Calu3 (cell line): ENCODE results near the gene PPP1R17. TPM values are rescaled to one million over a fixed set of nuclear protein-coding genes. Genes with fewer than 3 reads are reported as not detected.
A peak's percentile ranks its signal among the peaks of the same experiment; 100 is the strongest.

ENCODE experiments used
- BruUV-seq: library from RNA; stranded (reverse); fragments of 400-500 nt; replicated peaks from 2 replicates; lab custom pipeline; 2021; lab: Mats Ljungman, UMichigan
- CTCF ChIA-PET: fragments of 300-600 bp; sonication (Branson Sonifier 250); formaldehyde crosslinking; loops from one replicate; lab custom pipeline; 2022; ENCODE audit warnings: antibody characterized with exemption; lab: Charles Lee
- DNase-seq: peaks from one replicate; pipeline ENCODE4 v3.0.0; 2022
- H3K27ac Mint-ChIP-seq: one replicate; pipeline ENCODE4 v1.8.0; 2022; ENCODE audit warnings: mixed read lengths; ENCODE audit not compliant: unreplicated experiment
- H3K27me3 Mint-ChIP-seq: one replicate; pipeline ENCODE4 v1.8.0; 2022; ENCODE audit warnings: mixed read lengths; ENCODE audit not compliant: unreplicated experiment
- H3K36me3 Mint-ChIP-seq: one replicate; pipeline ENCODE4 v1.8.0; 2022; ENCODE audit warnings: mild to moderate bottlenecking, moderate library complexity, mixed read lengths; ENCODE audit not compliant: insufficient read depth, unreplicated experiment
- H3K4me1 Mint-ChIP-seq: one replicate; pipeline ENCODE4 v1.8.0; 2022; ENCODE audit warnings: mild to moderate bottlenecking, low read depth, mixed read lengths; ENCODE audit not compliant: unreplicated experiment
- H3K4me3 Mint-ChIP-seq: one replicate; pipeline ENCODE4 v1.8.0; 2022; ENCODE audit warnings: mild to moderate bottlenecking, low read depth, moderate library complexity, mixed read lengths; ENCODE audit not compliant: unreplicated experiment
- H3K9me3 Mint-ChIP-seq: one replicate; pipeline ENCODE4 v1.8.0; 2022; ENCODE audit warnings: low read depth, mixed read lengths; ENCODE audit not compliant: unreplicated experiment
- intact Hi-C: fragments of 100-400 bp; cut with micrococcal nuclease; formaldehyde crosslinking; loops from one replicate; pipeline ENCODE4 v1.10.0; 2022; ENCODE audit not compliant: unreplicated experiment
- total RNA-seq: library from RNA; stranded (reverse); gene quantifications from 2 replicates; pipeline ENCODE4 v1.2.3, GENCODE V29; 2022
- TF ChIP-seq, protein P1 (sequence below): fragments of 200-600 bp; IDR thresholded peaks from one replicate; pipeline ENCODE4 v1.8.0; 2022; ENCODE audit warnings: antibody characterized with exemption; ENCODE audit not compliant: unreplicated experiment

PPP1R17 gene
- total RNA-seq, 1 experiment from 2014 or later, result not detected

DNA sequence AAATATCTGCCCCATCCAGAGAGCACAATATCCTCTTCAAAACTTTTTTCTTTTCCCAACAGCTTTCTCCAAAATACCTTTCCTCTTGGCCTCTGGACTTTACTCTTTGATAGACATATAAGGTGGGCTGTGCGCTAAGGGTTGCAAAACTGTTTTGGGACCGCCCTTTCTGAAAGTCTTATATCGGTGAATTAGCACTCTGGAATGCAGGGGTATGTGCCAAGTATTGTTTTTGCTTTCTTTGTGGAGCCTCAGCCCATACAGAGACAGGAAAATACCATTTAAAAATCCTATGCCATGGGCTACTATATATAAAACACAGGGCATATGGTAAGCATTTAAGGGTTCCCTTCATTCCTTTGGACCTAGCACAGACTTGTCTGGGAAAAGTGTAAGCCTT is 37.7 kb downstream of the PPP1R17 start:
- H3K4me3 Mint-ChIP-seq, result no peak overlapping the region
- H3K9me3 Mint-ChIP-seq, result no peaks in the 10 kb centered on the region
- no peak overlapping the region for H3K27ac Mint-ChIP-seq
- TF ChIP-seq, protein P1, sequence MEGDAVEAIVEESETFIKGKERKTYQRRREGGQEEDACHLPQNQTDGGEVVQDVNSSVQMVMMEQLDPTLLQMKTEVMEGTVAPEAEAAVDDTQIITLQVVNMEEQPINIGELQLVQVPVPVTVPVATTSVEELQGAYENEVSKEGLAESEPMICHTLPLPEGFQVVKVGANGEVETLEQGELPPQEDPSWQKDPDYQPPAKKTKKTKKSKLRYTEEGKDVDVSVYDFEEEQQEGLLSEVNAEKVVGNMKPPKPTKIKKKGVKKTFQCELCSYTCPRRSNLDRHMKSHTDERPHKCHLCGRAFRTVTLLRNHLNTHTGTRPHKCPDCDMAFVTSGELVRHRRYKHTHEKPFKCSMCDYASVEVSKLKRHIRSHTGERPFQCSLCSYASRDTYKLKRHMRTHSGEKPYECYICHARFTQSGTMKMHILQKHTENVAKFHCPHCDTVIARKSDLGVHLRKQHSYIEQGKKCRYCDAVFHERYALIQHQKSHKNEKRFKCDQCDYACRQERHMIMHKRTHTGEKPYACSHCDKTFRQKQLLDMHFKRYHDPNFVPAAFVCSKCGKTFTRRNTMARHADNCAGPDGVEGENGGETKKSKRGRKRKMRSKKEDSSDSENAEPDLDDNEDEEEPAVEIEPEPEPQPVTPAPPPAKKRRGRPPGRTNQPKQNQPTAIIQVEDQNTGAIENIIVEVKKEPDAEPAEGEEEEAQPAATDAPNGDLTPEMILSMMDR, result no peak
- H3K36me3 Mint-ChIP-seq, result no peaks in the 10 kb centered on the region
- no TSS peak for BruUV-seq
- DNase-seq, result peak; percentile 66
- CTCF ChIA-PET, result interaction anchor here (0.7 kb wide), 1 partner anchor 693 kb away, joined by 3 read pairs; no protein-coding TSS in a partner anchor
- no peaks in the 10 kb centered on the region for H3K27me3 Mint-ChIP-seq
- no peaks in the 10 kb centered on the region for H3K4me1 Mint-ChIP-seq
- intact Hi-C loops, result loop anchor here (5.0 kb wide), 1 partner anchor 52 kb away; no protein-coding TSS in a partner anchor

DNA sequence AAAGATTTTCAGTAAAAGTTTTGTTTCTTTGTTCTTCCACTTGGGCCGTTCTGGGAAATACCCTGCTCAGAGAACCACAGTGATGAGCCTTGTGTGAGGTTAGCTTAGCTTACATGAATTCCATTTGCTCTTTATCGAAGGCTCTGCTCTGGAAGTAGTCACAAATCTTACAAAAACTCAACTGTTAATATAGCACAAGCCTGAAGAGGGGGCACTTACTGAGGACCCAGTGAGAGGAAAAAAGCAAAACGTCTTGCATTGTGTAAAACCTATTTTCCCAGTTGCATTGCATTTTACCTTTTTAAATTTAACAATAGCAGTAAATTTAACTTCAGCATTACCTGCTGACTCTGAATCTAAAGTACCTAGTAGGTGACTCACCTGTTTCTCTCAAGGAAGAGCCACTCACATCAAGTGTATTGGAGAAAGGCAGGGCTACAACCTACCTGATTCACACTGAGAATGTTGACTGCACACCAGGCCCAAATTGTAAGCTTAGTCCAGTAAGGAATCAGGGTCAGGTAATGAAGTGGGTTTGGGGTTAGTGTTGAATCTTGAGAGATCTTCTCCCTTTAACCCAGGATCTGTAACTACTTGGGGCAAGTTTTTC is 42.3 kb downstream of the PPP1R17 start:
- Mint-ChIP-seq H3K4me3 (no peak overlapping the region), H3K4me1 (no peaks in the 10 kb centered on the region), H3K27ac (no peak overlapping the region), H3K9me3 (no peaks in the 10 kb centered on the region), H3K36me3 (no peaks in the 10 kb centered on the region), H3K27me3 (no peaks in the 10 kb centered on the region)
- intact Hi-C loops, result no loop called here
- no peak for DNase-seq
- TF ChIP-seq, protein P1, result no peak
- BruUV-seq, result no TSS peak
- CTCF ChIA-PET, result no interaction called here

DNA sequence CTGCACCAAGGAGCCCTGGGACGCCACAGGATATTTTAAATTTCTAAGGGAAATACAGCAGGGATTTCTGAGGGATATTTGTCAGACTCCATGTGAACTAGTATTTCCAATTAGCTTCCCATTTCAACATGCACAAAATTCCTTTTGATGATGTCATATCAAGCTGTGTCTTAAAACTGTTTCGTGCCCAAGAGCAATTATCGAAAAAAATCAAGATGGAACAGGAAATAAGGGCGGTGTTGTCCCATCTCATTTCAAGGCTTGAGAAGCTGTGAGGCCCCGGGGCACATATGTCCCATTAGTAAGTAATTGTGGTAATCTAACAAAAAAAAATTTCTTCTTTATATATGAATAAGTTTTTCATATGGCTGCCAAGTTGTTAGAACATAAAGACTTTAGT is 47.4 kb downstream of the PPP1R17 start:
- H3K27ac Mint-ChIP-seq, result no peak overlapping the region
- H3K36me3 Mint-ChIP-seq, result no peaks in the 10 kb centered on the region
- no peaks in the 10 kb centered on the region for H3K27me3 Mint-ChIP-seq
- H3K4me3 Mint-ChIP-seq, result no peak overlapping the region
- intact Hi-C loops, result no loop called here
- TF ChIP-seq, protein P1, result no peak
- no peaks in the 10 kb centered on the region for H3K4me1 Mint-ChIP-seq
- no peaks in the 10 kb centered on the region for H3K9me3 Mint-ChIP-seq
- CTCF ChIA-PET, result interaction anchor here (0.6 to 2.0 kb wide), 3 partner anchors 70 to 600 kb away, joined by 3 to 5 read pairs (median 3); no protein-coding TSS in a partner anchor
- no TSS peak for BruUV-seq
- no peak for DNase-seq

DNA sequence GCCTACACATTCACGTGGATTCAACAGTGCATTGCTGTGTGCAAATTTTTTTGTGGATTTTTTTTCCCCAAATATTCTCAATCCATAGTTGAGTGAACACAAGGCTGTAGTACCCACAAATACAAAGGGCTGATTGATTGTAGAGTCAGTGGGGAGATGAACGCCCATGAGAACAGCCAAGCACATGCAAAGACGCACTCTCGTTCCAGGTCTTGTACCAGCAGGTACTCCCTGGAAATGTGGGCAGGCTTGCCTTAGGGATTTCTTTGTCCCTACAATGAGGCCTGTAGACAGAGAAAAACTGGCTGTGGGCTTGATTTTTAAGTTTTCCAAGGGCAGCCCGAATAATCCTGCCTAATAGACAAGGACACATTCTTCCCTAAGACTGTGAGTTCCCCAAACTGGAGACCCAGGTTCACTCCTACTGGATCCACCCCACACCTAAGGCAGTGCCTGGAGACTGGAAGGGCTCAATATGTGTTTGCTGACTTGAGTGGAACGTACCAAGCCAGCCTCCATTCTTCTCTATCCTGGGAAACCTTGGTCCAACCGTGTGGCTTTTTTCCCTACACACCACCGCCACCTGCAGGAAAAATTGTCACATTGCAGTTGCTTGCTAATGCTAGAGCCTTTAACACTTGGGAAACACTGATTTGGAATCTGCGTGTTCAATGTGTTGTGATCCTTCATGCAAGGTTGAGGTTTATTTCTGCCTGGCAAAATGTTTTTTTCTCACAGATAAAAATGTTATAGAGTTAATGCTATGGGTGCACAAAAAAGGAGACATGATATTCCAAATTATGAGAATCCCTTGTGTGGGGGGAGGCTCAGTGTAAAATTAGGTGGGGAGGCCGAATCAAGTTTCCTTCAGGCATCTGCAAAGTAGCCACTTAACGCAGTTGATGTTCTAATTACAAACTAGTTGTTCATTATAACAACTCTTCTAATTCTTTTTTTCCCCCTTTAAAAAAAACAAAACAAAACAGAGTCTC is 49.3 kb downstream of the PPP1R17 start:
- Mint-ChIP-seq H3K27ac (no peak overlapping the region), H3K4me1 (no peaks in the 10 kb centered on the region), H3K36me3 (no peaks in the 10 kb centered on the region), H3K4me3 (no peak overlapping the region), H3K9me3 (no peaks in the 10 kb centered on the region), H3K27me3 (no peaks in the 10 kb centered on the region)
- CTCF ChIA-PET, result interaction anchor here (0.7 to 0.8 kb wide), 2 partner anchors 544 to 1588 kb away, joined by 3 read pairs; no protein-coding TSS in a partner anchor
- TF ChIP-seq, protein P1, result peak; percentile 94
- intact Hi-C loops, result loop anchor here (1.0 to 2.0 kb wide), 5 partner anchors 88 to 602 kb away; no protein-coding TSS in a partner anchor
- peak; percentile 86 for DNase-seq
- no TSS peak for BruUV-seq
